Neural cell (in vitro differentiated cells): Measurements from ENCODE around the gene CWC27.

ENCODE experiments used
- EP300 ChIP-seq: fragments of 450-650 bp; conservative IDR thresholded peaks from 2 replicates; pipeline ENCODE4 v1.6.1; 2014; ENCODE audit warnings: antibody characterized with exemption, mild to moderate bottlenecking, moderate library complexity; ENCODE audit not compliant: poor library complexity, severe bottlenecking
- EZH2 ChIP-seq: fragments of 200-600, 300-800 bp; shearing (Covaris generic), sonication (generic); IDR thresholded peaks from 2 replicates; pipeline ENCODE4 v1.6.1; 2014; ENCODE audit warnings: antibody characterized with exemption, low read length, borderline replicate concordance, mild to moderate bottlenecking; ENCODE audit not compliant: insufficient read depth, poor library complexity, severe bottlenecking
- MXI1 ChIP-seq: fragments of 450-650 bp; conservative IDR thresholded peaks from 2 replicates; pipeline ENCODE4 v1.6.1; 2014; ENCODE audit warnings: antibody characterized with exemption, mild to moderate bottlenecking; ENCODE audit not compliant: poor library complexity, severe bottlenecking
- POLR2AphosphoS5 ChIP-seq: IDR thresholded peaks from 2 replicates; pipeline ENCODE4 v1.6.1; 2012
- RAD21 ChIP-seq: fragments of 450-650 bp; conservative IDR thresholded peaks from 2 replicates; pipeline ENCODE4 v1.6.1; 2014; ENCODE audit warnings: antibody characterized with exemption, mild to moderate bottlenecking, moderate library complexity
- TAF1 ChIP-seq: IDR thresholded peaks from 2 replicates; pipeline ENCODE4 v1.6.1; 2012; ENCODE audit warnings: low read depth
- TF ChIP-seq, protein P1 (sequence below): fragments of 450-650 bp; IDR thresholded peaks from 2 replicates; pipeline ENCODE4 v1.5.1; 2014; ENCODE audit warnings: antibody characterized with exemption, mild to moderate bottlenecking, moderate library complexity; ENCODE audit not compliant: poor library complexity, severe bottlenecking
- TF ChIP-seq, protein P2 (sequence below): IDR thresholded peaks from 2 replicates; pipeline ENCODE4 v1.6.1; 2012; ENCODE audit warnings: borderline replicate concordance

DNA sequence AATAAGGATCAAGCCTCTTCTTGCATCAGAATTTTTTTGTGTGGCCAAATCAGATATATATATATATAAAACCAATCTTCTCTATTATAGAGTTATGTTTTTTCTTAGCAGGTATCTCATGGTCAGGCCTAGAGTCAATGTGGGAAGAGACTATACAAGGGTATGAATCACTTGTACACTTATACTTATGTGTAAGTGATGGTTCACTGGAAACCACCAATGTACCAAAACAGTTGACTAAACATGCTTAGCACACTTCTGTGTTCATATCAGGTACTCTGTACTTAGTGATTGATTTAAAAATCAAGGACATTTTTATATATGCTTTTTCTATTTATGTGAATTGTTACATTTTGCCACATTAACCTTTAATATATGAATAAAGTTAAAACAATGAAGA, 92.6 kb downstream of the CWC27 start:
- TF ChIP-seq, protein P1, sequence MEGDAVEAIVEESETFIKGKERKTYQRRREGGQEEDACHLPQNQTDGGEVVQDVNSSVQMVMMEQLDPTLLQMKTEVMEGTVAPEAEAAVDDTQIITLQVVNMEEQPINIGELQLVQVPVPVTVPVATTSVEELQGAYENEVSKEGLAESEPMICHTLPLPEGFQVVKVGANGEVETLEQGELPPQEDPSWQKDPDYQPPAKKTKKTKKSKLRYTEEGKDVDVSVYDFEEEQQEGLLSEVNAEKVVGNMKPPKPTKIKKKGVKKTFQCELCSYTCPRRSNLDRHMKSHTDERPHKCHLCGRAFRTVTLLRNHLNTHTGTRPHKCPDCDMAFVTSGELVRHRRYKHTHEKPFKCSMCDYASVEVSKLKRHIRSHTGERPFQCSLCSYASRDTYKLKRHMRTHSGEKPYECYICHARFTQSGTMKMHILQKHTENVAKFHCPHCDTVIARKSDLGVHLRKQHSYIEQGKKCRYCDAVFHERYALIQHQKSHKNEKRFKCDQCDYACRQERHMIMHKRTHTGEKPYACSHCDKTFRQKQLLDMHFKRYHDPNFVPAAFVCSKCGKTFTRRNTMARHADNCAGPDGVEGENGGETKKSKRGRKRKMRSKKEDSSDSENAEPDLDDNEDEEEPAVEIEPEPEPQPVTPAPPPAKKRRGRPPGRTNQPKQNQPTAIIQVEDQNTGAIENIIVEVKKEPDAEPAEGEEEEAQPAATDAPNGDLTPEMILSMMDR, result no peak
- TF ChIP-seq POLR2AphosphoS5 (no peak), RAD21 (no peak), EZH2 (no peak), MXI1 (no peak), EP300 (no peak), TAF1 (no peak)
- TF ChIP-seq, protein P2, sequence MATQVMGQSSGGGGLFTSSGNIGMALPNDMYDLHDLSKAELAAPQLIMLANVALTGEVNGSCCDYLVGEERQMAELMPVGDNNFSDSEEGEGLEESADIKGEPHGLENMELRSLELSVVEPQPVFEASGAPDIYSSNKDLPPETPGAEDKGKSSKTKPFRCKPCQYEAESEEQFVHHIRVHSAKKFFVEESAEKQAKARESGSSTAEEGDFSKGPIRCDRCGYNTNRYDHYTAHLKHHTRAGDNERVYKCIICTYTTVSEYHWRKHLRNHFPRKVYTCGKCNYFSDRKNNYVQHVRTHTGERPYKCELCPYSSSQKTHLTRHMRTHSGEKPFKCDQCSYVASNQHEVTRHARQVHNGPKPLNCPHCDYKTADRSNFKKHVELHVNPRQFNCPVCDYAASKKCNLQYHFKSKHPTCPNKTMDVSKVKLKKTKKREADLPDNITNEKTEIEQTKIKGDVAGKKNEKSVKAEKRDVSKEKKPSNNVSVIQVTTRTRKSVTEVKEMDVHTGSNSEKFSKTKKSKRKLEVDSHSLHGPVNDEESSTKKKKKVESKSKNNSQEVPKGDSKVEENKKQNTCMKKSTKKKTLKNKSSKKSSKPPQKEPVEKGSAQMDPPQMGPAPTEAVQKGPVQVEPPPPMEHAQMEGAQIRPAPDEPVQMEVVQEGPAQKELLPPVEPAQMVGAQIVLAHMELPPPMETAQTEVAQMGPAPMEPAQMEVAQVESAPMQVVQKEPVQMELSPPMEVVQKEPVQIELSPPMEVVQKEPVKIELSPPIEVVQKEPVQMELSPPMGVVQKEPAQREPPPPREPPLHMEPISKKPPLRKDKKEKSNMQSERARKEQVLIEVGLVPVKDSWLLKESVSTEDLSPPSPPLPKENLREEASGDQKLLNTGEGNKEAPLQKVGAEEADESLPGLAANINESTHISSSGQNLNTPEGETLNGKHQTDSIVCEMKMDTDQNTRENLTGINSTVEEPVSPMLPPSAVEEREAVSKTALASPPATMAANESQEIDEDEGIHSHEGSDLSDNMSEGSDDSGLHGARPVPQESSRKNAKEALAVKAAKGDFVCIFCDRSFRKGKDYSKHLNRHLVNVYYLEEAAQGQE, result no peak
